GM18870 (cell line): ENCODE measurements around the gene STK38L.
A peak's percentile ranks its signal among the peaks of the same experiment; 100 is the strongest.

ENCODE experiments used
- ATAC-seq: cut with Tn5 transposase; IDR thresholded peaks from one replicate; pipeline ENCODE4 v1.9.1; 2021; ENCODE audit warnings: moderate library complexity; ENCODE audit not compliant: unreplicated experiment

The STK38L gene

GRCh38 chr12:27243804-27244688 is at the start of gene STK38L:
Gene STK38L, plus strand, starts transcription at chr12:27244286. Its CDS starts 53,435 bp downstream, at chr12:27297721.
- ATAC-seq = peak; percentile 69

GRCh38 chr12:27194644-27195043 is 49.4 kb upstream of the STK38L start:
- no peak for ATAC-seq

GRCh38 chr12:27198036-27198435 is 46.0 kb upstream of the STK38L start:
- ATAC-seq = no peak

GRCh38 chr12:27199638-27200300 is 44.3 kb upstream of the STK38L start:
- ATAC-seq = no peak

GRCh38 chr12:27201169-27201568 is 42.9 kb upstream of the STK38L start:
- ATAC-seq = no peak

GRCh38 chr12:27206801-27207502 is 37.1 kb upstream of the STK38L start:
- ATAC-seq = no peak

- peak; percentile 82 for ATAC-seq
These were observed 36.3 kb upstream of the STK38L start for GRCh38 chr12:27207615-27208413.

GRCh38 chr12:27208414-27208750 is 35.7 kb upstream of the STK38L start:
- peak; percentile 15 for ATAC-seq

- no peak for ATAC-seq
These were observed 34.7 kb upstream of the STK38L start for GRCh38 chr12:27209257-27209910.

GRCh38 chr12:27210187-27210586 is 33.9 kb upstream of the STK38L start:
- ATAC-seq = no peak

- no peak for ATAC-seq
These were observed 31.2 kb upstream of the STK38L start for GRCh38 chr12:27212861-27213260.

GRCh38 chr12:27213304-27213703 is 30.8 kb upstream of the STK38L start:
- no peak for ATAC-seq

GRCh38 chr12:27213830-27214787 is 30.0 kb upstream of the STK38L start:
- no peak for ATAC-seq

GRCh38 chr12:27217590-27217989 is 26.5 kb upstream of the STK38L start:
- no peak for ATAC-seq

GRCh38 chr12:27219693-27220054 is 24.4 kb upstream of the STK38L start:
- ATAC-seq = no peak

GRCh38 chr12:27220055-27220987 is 23.8 kb upstream of the STK38L start:
- ATAC-seq = peak; percentile 62

- ATAC-seq = no peak
These were observed 23.1 kb upstream of the STK38L start for GRCh38 chr12:27220988-27221345.
